ENCODE data around the gene EML3. TPM values are rescaled to one million over a fixed set of nuclear protein-coding genes. Genes with fewer than 3 reads are reported as not detected.

Gene EML3
- total RNA-seq, 2 experiments from 2014 or later: 112 to 121 TPM

- DNase-seq: no peak
- H3K4me3 Mint-ChIP-seq: no peak overlapping the region
- peaks cover 56% of the 10 kb centered on the region for H3K36me3 Mint-ChIP-seq
- H3K27me3 Mint-ChIP-seq: no peaks in the 10 kb centered on the region
- H3K4me1 Mint-ChIP-seq: peaks cover 73% of the 10 kb centered on the region
- H3K9me3 Mint-ChIP-seq: peaks cover 2% of the 10 kb centered on the region
- H3K27ac Mint-ChIP-seq: no peak overlapping the region
Measured at GRCh38 chr11:62558669-62559068, 53.9 kb downstream of the EML3 start.

- peak overlapping the region; percentile 59 for H3K4me3 Mint-ChIP-seq
- peak; percentile 77 for DNase-seq
Measured at GRCh38 chr11:62556875-62557631, 55.5 kb downstream of the EML3 start.

GRCh38 chr11:62556108-62556874, 56.3 kb downstream of the EML3 start:
- peaks cover 89% of the 10 kb centered on the region for H3K4me1 Mint-ChIP-seq
- H3K27me3 Mint-ChIP-seq: peaks cover 3% of the 10 kb centered on the region
- H3K36me3 Mint-ChIP-seq: peaks cover 57% of the 10 kb centered on the region
- peak overlapping the region; percentile 95 for H3K27ac Mint-ChIP-seq
- DNase-seq: peak; percentile 90
- peaks cover 2% of the 10 kb centered on the region for H3K9me3 Mint-ChIP-seq
- peak overlapping the region; percentile 59 for H3K4me3 Mint-ChIP-seq

More at GRCh38 chr11:62556875-62557631, 55.5 kb downstream of the EML3 start:
- H3K36me3 Mint-ChIP-seq: peaks cover 60% of the 10 kb centered on the region
- no peaks in the 10 kb centered on the region for H3K27me3 Mint-ChIP-seq
- peaks cover 87% of the 10 kb centered on the region for H3K4me1 Mint-ChIP-seq
- H3K9me3 Mint-ChIP-seq: peaks cover 2% of the 10 kb centered on the region
- peak overlapping the region; percentile 95 for H3K27ac Mint-ChIP-seq

GRCh38 chr11:62555464-62556107, 57.0 kb downstream of the EML3 start:
- peak; percentile 74 for DNase-seq
- peaks cover 57% of the 10 kb centered on the region for H3K36me3 Mint-ChIP-seq
- peaks cover 3% of the 10 kb centered on the region for H3K27me3 Mint-ChIP-seq
- peak overlapping the region; percentile 95 for H3K27ac Mint-ChIP-seq
- peak overlapping the region; percentile 59 for H3K4me3 Mint-ChIP-seq
- peaks cover 90% of the 10 kb centered on the region for H3K4me1 Mint-ChIP-seq
- peaks cover 2% of the 10 kb centered on the region for H3K9me3 Mint-ChIP-seq

- no peak overlapping the region for H3K4me3 Mint-ChIP-seq
- H3K36me3 Mint-ChIP-seq: peaks cover 47% of the 10 kb centered on the region
- peaks cover 3% of the 10 kb centered on the region for H3K27me3 Mint-ChIP-seq
- peaks cover 2% of the 10 kb centered on the region for H3K9me3 Mint-ChIP-seq
- DNase-seq: no peak
- peaks cover 87% of the 10 kb centered on the region for H3K4me1 Mint-ChIP-seq
- H3K27ac Mint-ChIP-seq: peak overlapping the region; percentile 95
Measured at GRCh38 chr11:62554387-62555167, 58.0 kb downstream of the EML3 start.

GRCh38 chr11:62553839-62554361, 58.7 kb downstream of the EML3 start:
- no peak for DNase-seq
- Mint-ChIP-seq H3K4me3 (peak overlapping the region; percentile 15), H3K27ac (peak overlapping the region; percentile 95), H3K9me3 (peaks cover 2% of the 10 kb centered on the region), H3K4me1 (peaks cover 82% of the 10 kb centered on the region), H3K27me3 (peaks cover 3% of the 10 kb centered on the region), H3K36me3 (peaks cover 41% of the 10 kb centered on the region)

- Mint-ChIP-seq H3K9me3 (peaks cover 2% of the 10 kb centered on the region), H3K27me3 (peaks cover 3% of the 10 kb centered on the region), H3K27ac (peak overlapping the region; percentile 89), H3K4me3 (peak overlapping the region; percentile 44), H3K4me1 (peaks cover 81% of the 10 kb centered on the region), H3K36me3 (peaks cover 39% of the 10 kb centered on the region)
- peak; percentile 45 for DNase-seq
Measured at GRCh38 chr11:62553080-62553838, 59.3 kb downstream of the EML3 start.

GRCh38 chr11:62552485-62553079, 60.0 kb downstream of the EML3 start:
- H3K4me3 Mint-ChIP-seq: peak overlapping the region; percentile 44
- H3K36me3 Mint-ChIP-seq: peaks cover 34% of the 10 kb centered on the region
- peaks cover 81% of the 10 kb centered on the region for H3K4me1 Mint-ChIP-seq
- peak overlapping the region; percentile 89 for H3K27ac Mint-ChIP-seq
- peaks cover 2% of the 10 kb centered on the region for H3K9me3 Mint-ChIP-seq
- H3K27me3 Mint-ChIP-seq: peaks cover 5% of the 10 kb centered on the region
- no peak for DNase-seq

Other genes with a start within 250 kb of the EML3 start
- gene SCGB1A1, start 193.7 kb downstream of the EML3 start, total RNA-seq: not detected
- gene AHNAK, start 66.0 kb downstream of the EML3 start, total RNA-seq: 10 to 100 TPM; 12.3 to 12.5 TPM
- gene EEF1G, start 38.9 kb downstream of the EML3 start, total RNA-seq: 1,000 to 10,000 TPM; 1,924 to 1,929 TPM
- 10 to 100 TPM; 29.1 to 32.2 TPM for gene TUT1, start 21.3 kb downstream of the EML3 start, total RNA-seq
- 100 to 1,000 TPM; 196 to 200 TPM for gene MTA2, start 10.9 kb downstream of the EML3 start, total RNA-seq
- 1 to 10 TPM; 2.0 to 2.8 TPM for gene ROM1, start 482 bp upstream of the EML3 start, total RNA-seq
- gene B3GAT3, start 9.2 kb upstream of the EML3 start, total RNA-seq: 10 to 100 TPM; 63.0 to 68.7 TPM
- gene GANAB, start 33.8 kb upstream of the EML3 start, total RNA-seq: 100 to 1,000 TPM; 198 to 211 TPM
- gene INTS5, start 40.5 kb upstream of the EML3 start, total RNA-seq: 10 to 100 TPM; 41.2 TPM
- 100 to 1,000 TPM; 147 to 159 TPM for gene C11orf98, start 52.4 kb upstream of the EML3 start, total RNA-seq
- 10 to 100 TPM; 28.7 to 39.7 TPM for gene CSKMT, start 52.5 kb upstream of the EML3 start, total RNA-seq
- 1 to 10 TPM; 5.0 to 5.7 TPM for gene UQCC3, start 58.9 kb upstream of the EML3 start, total RNA-seq
- gene LBHD1, start 59.5 kb upstream of the EML3 start, total RNA-seq: 10 to 100 TPM; 22.6 to 26.0 TPM
- 100 to 1,000 TPM; 123 to 124 TPM for gene UBXN1, start 66.3 kb upstream of the EML3 start, total RNA-seq
- under 1 TPM; 0.16 to 0.21 TPM for gene LRRN4CL, start 76.8 kb upstream of the EML3 start, total RNA-seq
- 10 to 100 TPM; 22.7 to 23.7 TPM for gene BSCL2, start 94.6 kb upstream of the EML3 start, total RNA-seq
- gene GNG3, start 94.9 kb upstream of the EML3 start, total RNA-seq: not detected
- gene HNRNPUL2, start 114.7 kb upstream of the EML3 start, total RNA-seq: 10 to 100 TPM; 54.4 to 56.3 TPM
- gene TTC9C, start 115.7 kb upstream of the EML3 start, total RNA-seq: 10 to 100 TPM; 29.3 to 33.4 TPM
- gene ZBTB3, start 141.4 kb upstream of the EML3 start, total RNA-seq: 1 to 10 TPM; 4.8 to 6.3 TPM
- gene POLR2G, start 148.8 kb upstream of the EML3 start, total RNA-seq: 100 to 1,000 TPM; 125 to 131 TPM
- gene TAF6L, start 158.6 kb upstream of the EML3 start, total RNA-seq: 10 to 100 TPM; 22.0 to 22.1 TPM
- 10 to 100 TPM; 30.7 to 34.3 TPM for gene TMEM179B, start 174.6 kb upstream of the EML3 start, total RNA-seq
- gene TMEM223, start 179.2 kb upstream of the EML3 start, total RNA-seq: 1 to 10 TPM; 9.4 to 10.0 TPM
- 100 to 1,000 TPM; 107 to 111 TPM for gene NXF1, start 192.7 kb upstream of the EML3 start, total RNA-seq
- gene STX5, start 219.3 kb upstream of the EML3 start, total RNA-seq: 10 to 100 TPM; 19.5 to 20.4 TPM
- gene TEX54, start 220.1 kb upstream of the EML3 start, total RNA-seq: not detected
- gene WDR74, start 226.8 kb upstream of the EML3 start, total RNA-seq: 100 to 1,000 TPM; 139 to 141 TPM

Measured in activated naive CD8-positive, alpha-beta T cell treated with anti-CD3 and anti-CD28 coated beads for 36 hours (primary cell).